MCF 10A (cell line): ENCODE results near the gene SRGAP3. TPM values are rescaled to one million over a fixed set of nuclear protein-coding genes. Genes with fewer than 3 reads are reported as not detected.

ENCODE experiments used
- BruUV-seq: library from RNA; stranded (reverse); fragments of 400-500 nt; replicated peaks from 2 replicates; lab custom pipeline; 2021; lab: Mats Ljungman, UMichigan
- CTCF ChIA-PET: fragments of 300-600 bp; sonication (Branson Sonifier 250); formaldehyde crosslinking; extraction: SDS; loops from one replicate; lab custom pipeline; 2021; ENCODE audit warnings: antibody characterized with exemption, inconsistent platforms; lab: Yijun Ruan, JAX
- POLR2A ChIA-PET: fragments of 300-600, 350-650 bp; sonication (Branson Sonifier 250); formaldehyde crosslinking; extraction: SDS; loops from one replicate; lab custom pipeline; 2020; ENCODE audit warnings: antibody characterized with exemption, inconsistent platforms; lab: Yijun Ruan, JAX
- DNase-seq: peaks from one replicate; pipeline ENCODE4 v3.0.0-alpha.2; 2018; ENCODE audit not compliant: unreplicated experiment
- H3K27ac Mint-ChIP-seq: one replicate; pipeline ENCODE4 v1.8.0; 2022; ENCODE audit warnings: mild to moderate bottlenecking, low read depth, mixed read lengths; ENCODE audit not compliant: unreplicated experiment
- H3K27me3 Mint-ChIP-seq: one replicate; pipeline ENCODE4 v1.8.0; 2022; ENCODE audit warnings: mixed read lengths; ENCODE audit not compliant: insufficient read depth, unreplicated experiment
- H3K36me3 Mint-ChIP-seq: one replicate; pipeline ENCODE4 v1.8.0; 2022; ENCODE audit warnings: mild to moderate bottlenecking, moderate library complexity, mixed read lengths; ENCODE audit not compliant: insufficient read depth, unreplicated experiment
- H3K4me1 Mint-ChIP-seq: one replicate; pipeline ENCODE4 v1.8.0; 2022; ENCODE audit warnings: mixed read lengths; ENCODE audit not compliant: insufficient read depth, unreplicated experiment
- H3K4me3 Mint-ChIP-seq: one replicate; pipeline ENCODE4 v1.8.0; 2022; ENCODE audit warnings: mild to moderate bottlenecking, moderate library complexity, mixed read lengths; ENCODE audit not compliant: unreplicated experiment
- H3K9me3 Mint-ChIP-seq: one replicate; pipeline ENCODE4 v1.8.0; 2022; ENCODE audit warnings: mixed read lengths; ENCODE audit not compliant: unreplicated experiment
- CTCF ChIP-seq: fragments of 200-600 bp; IDR thresholded peaks from one replicate; pipeline ENCODE4 v1.8.0; 2022; ENCODE audit warnings: antibody characterized with exemption, mild to moderate bottlenecking; ENCODE audit not compliant: unreplicated experiment
- intact Hi-C: fragments of 100-400 bp; cut with micrococcal nuclease; formaldehyde crosslinking; loops from 2 replicates; pipeline ENCODE4 v1.14.1; 2022
- total RNA-seq: library from RNA; stranded (reverse); gene quantifications from 2 replicates; pipeline ENCODE4 v1.2.3, GENCODE V29; 2022

The SRGAP3 gene
- total RNA-seq, 1 experiment from 2014 or later, result 19.8 TPM

DNA sequence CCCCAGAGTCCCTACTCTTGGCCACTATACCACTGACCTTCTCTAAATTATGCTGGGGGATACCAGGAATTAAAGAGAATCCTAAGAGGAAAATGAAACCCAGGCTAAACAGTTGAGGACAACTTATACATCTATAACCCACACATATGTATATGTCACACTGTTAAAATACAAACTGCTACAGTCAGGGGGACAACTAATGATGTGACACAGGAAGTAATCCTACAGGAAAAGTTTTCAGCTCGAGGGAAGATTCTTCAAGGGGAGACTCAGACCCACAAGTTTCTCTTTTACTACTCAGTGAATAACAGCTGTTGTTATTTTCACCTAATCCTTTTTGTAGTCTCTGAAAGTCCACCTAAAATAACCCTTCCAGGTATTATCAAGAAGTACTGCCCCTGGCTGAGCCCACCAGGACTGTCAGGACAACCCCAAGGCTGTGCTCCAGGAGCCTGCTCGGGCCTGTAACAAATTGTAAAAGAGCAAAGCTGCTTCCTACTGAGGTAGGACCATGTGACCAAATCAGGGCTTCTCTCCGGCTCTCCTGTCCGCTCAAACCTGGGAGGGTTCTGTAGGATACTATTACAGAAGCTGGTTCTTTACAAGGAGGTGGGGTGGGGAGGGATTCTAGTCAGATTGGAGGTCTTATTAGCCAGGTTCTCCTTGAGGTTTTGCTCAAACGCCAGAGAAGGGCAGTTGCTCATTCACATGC lies 91.6 kb downstream of the SRGAP3 start:
- ChIA-PET POLR2A (interaction anchor here (1.3 kb wide), 1 partner anchor 11 kb away, joined by 3 read pairs; no protein-coding TSS in a partner anchor), CTCF (no interaction called here)
- BruUV-seq, result no TSS peak

DNA sequence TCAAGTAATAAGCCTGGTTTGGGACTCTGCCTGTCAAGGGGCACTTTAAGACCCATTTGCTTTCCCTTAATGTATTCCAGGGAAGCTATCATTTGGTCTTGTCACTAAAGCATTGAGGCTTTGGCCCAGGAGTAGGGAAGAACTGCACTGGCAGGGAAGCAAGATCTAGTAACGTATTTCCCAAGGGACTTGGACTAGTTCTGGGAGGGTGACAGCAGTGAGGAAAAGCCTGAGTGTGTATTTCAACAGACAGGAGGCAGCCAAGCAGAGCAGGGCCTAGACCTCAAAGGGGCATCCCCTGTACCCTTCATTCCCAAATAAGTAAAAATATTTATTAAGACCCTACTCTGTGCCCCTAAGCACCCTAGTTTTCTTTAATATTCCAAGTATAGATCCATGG lies 92.8 kb downstream of the SRGAP3 start:
- Mint-ChIP-seq H3K27me3 (no peaks in the 10 kb centered on the region), H3K4me3 (no peak overlapping the region), H3K4me1 (peaks cover 2% of the 10 kb centered on the region), H3K36me3 (peaks cover 7% of the 10 kb centered on the region), H3K9me3 (no peaks in the 10 kb centered on the region), H3K27ac (peak overlapping the region; percentile 71)
- CTCF ChIA-PET, result interaction anchor here (0.7 to 0.9 kb wide), 2 partner anchors 11 to 21 kb away, joined by 3 read pairs; no protein-coding TSS in a partner anchor
- POLR2A ChIA-PET, result interaction anchor here (0.7 kb wide), 1 partner anchor 203 kb away, joined by 4 read pairs; no protein-coding TSS in a partner anchor
- TF ChIP-seq CTCF, result no peak
- BruUV-seq, result no TSS peak
- DNase-seq, result no peak
- intact Hi-C loops, result no loop called here

More for the DNA sequence above, 91.6 kb downstream of the SRGAP3 start:
- peaks cover 7% of the 10 kb centered on the region for H3K36me3 Mint-ChIP-seq
- no peak for DNase-seq
- no peak overlapping the region for H3K4me3 Mint-ChIP-seq
- peak overlapping the region; percentile 46 for H3K27ac Mint-ChIP-seq
- intact Hi-C loops, result no loop called here
- H3K9me3 Mint-ChIP-seq, result no peaks in the 10 kb centered on the region
- TF ChIP-seq CTCF, result no peak
- no peaks in the 10 kb centered on the region for H3K27me3 Mint-ChIP-seq
- H3K4me1 Mint-ChIP-seq, result peaks cover 6% of the 10 kb centered on the region

DNA sequence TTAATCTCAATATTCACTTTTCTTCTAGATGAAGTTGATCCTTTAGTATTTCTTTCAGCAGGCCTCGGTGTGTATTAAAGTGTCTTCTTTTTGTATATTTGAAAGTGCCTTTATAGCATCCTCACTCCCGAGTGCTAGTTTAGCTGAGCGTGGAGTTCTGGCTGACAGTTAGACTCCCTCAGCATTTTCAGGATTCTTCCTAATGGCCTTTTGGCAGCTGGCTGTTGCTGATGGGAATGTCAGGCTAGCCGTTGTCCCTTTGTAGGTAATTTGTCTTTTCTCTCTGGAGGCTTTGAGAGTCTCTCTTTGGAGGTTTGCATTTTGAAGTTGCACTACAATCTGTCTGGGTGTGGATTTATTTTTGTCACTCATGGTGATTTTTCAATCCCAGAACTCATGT lies 94.4 kb downstream of the SRGAP3 start:
- peaks cover 17% of the 10 kb centered on the region for H3K4me1 Mint-ChIP-seq
- H3K27ac Mint-ChIP-seq, result no peak overlapping the region
- TF ChIP-seq CTCF, result no peak
- no peak overlapping the region for H3K4me3 Mint-ChIP-seq
- intact Hi-C loops, result no loop called here
- BruUV-seq, result no TSS peak
- ChIA-PET CTCF (interaction anchor here (0.6 kb wide), 3 partner anchors 10 to 385 kb away, joined by 3 read pairs; partner anchors contain the start of gene OXTR), POLR2A (no interaction called here)
- no peak for DNase-seq
- no peaks in the 10 kb centered on the region for H3K9me3 Mint-ChIP-seq
- H3K27me3 Mint-ChIP-seq, result no peaks in the 10 kb centered on the region
- peaks cover 7% of the 10 kb centered on the region for H3K36me3 Mint-ChIP-seq

- DNase-seq, result no peak
Observed at GRCh38 chr3:9153904-9154619, 95.4 kb downstream of the SRGAP3 start.

More at GRCh38 chr3:9153904-9154619, 95.4 kb downstream of the SRGAP3 start:
- intact Hi-C loops, result no loop called here
- no peak overlapping the region for H3K27ac Mint-ChIP-seq
- H3K9me3 Mint-ChIP-seq, result no peaks in the 10 kb centered on the region
- ChIA-PET CTCF (interaction anchor here (0.6 to 0.7 kb wide), 4 partner anchors 9 to 491 kb away, joined by 3 to 7 read pairs (median 3); no protein-coding TSS in a partner anchor), POLR2A (interaction anchor here (1.4 kb wide), 1 partner anchor 12 kb away, joined by 4 read pairs; no protein-coding TSS in a partner anchor)
- no peak for TF ChIP-seq CTCF
- no peaks in the 10 kb centered on the region for H3K27me3 Mint-ChIP-seq
- H3K36me3 Mint-ChIP-seq, result peaks cover 7% of the 10 kb centered on the region
- no TSS peak for BruUV-seq
- H3K4me3 Mint-ChIP-seq, result no peak overlapping the region
- H3K4me1 Mint-ChIP-seq, result peaks cover 27% of the 10 kb centered on the region
